VCaP (cell line): ENCODE results near the gene SPACA5B.
"Not testable (repeated sequence)": the region's sequence is repeated elsewhere in the genome, so short reads cannot be mapped to it uniquely, and the experiment has no call there.

ENCODE experiments used
- H3K27ac ChIP-seq: fragments of 450-650 bp; 2 replicates; pipeline ENCODE4 v1.5.1; 2017
- TF ChIP-seq, protein P1 (sequence below): fragments of 450-650 bp; conservative IDR thresholded peaks from 2 replicates; pipeline ENCODE4 v1.5.1; 2017; ENCODE audit warnings: mild to moderate bottlenecking, moderate library complexity

Gene SPACA5B

DNA sequence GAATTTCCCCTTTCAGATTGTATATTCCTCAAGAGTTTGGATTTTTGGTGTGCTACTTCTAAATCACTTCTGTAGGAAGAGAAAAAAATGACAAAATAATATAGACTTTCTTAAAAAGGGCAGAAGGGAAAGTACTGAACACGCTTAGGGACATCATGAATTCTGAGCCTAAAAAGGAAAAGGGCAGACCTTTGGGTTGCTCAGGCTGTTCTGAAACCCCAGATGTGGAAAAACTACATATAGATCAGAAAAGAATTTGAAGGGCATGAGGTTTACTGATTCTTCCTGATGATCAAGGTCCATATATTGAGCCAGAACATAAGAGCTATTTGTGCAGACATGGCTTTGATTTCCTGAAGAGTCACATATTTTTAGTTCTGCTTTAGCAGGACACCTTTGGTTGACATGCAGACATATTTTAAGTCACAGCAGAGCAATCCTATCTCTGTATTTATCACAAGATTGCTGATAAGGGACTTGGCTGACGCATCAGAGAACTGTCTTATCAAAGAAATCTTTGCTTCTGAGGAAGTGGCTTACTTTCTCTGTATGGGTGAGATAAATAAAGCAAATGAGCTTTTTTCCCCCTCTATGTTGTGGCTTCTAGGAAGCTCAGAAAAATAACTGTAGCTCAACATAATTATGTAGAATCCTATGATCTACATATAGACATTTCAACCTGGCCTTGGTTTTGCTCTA, 11.5 kb downstream of the SPACA5B start:
- not testable (repeated sequence) for H3K27ac ChIP-seq

DNA sequence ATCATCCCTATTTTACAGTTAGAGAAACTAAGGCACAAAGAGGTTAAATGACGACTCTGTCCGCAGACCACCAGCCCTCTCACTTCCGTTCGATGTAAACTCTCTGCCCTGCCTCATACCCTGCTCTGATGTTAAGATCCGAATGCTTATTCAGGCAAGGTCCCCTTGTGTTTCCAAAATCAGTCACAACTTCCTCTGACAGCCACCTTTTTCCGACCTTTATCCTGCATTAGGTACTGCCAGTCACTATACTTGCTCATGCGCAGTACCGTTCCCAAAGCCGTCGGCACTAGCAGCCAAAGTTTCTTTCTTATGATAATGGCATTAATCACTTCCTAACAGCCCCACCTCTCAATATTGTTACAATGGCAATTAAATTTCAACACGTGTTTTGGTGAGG, 12.3 kb downstream of the SPACA5B start:
- not testable (repeated sequence) for H3K27ac ChIP-seq

- no peak overlapping the region for H3K27ac ChIP-seq
- TF ChIP-seq, protein P1, sequence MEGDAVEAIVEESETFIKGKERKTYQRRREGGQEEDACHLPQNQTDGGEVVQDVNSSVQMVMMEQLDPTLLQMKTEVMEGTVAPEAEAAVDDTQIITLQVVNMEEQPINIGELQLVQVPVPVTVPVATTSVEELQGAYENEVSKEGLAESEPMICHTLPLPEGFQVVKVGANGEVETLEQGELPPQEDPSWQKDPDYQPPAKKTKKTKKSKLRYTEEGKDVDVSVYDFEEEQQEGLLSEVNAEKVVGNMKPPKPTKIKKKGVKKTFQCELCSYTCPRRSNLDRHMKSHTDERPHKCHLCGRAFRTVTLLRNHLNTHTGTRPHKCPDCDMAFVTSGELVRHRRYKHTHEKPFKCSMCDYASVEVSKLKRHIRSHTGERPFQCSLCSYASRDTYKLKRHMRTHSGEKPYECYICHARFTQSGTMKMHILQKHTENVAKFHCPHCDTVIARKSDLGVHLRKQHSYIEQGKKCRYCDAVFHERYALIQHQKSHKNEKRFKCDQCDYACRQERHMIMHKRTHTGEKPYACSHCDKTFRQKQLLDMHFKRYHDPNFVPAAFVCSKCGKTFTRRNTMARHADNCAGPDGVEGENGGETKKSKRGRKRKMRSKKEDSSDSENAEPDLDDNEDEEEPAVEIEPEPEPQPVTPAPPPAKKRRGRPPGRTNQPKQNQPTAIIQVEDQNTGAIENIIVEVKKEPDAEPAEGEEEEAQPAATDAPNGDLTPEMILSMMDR: no peak
Observed at GRCh38 chrX:48153769-48154168, 23.3 kb downstream of the SPACA5B start.

GRCh38 chrX:48154796-48155195, 24.4 kb downstream of the SPACA5B start:
- TF ChIP-seq, protein P1: no peak
- no peak overlapping the region for H3K27ac ChIP-seq

- H3K27ac ChIP-seq: no peak overlapping the region
- TF ChIP-seq, protein P1: no peak
Observed at GRCh38 chrX:48156014-48156413, 25.6 kb downstream of the SPACA5B start.

- TF ChIP-seq, protein P1: no peak
- no peak overlapping the region for H3K27ac ChIP-seq
Observed at GRCh38 chrX:48165241-48165640, 34.8 kb downstream of the SPACA5B start.

DNA sequence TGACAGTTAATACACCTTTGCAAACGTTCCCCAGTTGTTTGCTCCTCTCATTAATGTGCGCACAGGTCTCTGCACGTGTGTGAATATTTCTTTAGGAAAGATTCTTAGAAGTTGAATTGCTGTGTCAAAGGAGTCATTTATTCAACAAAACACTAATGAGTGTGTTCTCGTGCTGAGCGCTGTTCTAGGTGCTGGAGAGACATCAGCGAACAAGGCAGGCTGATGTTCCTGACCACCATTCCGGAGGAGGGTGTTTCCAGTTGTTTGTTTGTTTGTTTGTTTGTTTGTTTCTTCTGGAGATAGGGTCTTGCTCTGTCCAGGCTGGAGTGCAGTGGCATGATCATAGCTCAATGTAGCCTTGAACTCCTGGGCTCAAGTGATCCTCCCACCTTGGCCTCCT, 35.9 kb downstream of the SPACA5B start:
- not testable (repeated sequence) for H3K27ac ChIP-seq

- TF ChIP-seq, protein P1: no peak
- H3K27ac ChIP-seq: no peak overlapping the region
Observed at GRCh38 chrX:48179691-48180090, 49.3 kb downstream of the SPACA5B start.

GRCh38 chrX:48180811-48181210, 50.4 kb downstream of the SPACA5B start:
- H3K27ac ChIP-seq: no peak overlapping the region
- TF ChIP-seq, protein P1: no peak

DNA sequence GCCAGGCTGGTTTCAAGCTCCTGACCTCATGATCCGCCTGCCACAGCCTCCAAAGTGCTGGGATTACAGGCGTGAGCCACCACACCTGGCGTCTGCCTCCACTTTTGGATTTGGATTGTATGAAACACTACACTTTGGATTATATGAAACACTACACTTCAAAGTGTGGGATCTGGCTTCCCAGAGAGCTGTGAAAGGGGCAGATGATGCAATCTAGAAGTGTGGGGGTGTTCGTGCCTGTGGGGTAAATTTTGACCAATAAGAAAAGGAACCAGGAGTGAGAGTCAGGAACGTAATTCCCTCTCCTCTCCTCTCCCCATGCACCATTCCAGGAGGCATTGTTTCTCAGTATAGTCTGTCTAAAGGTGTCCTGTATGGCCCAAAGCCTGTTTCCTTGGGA, 51.5 kb downstream of the SPACA5B start:
- not testable (repeated sequence) for H3K27ac ChIP-seq
